ENCODE results near the gene LILRA1. TPM values are rescaled to one million over a fixed set of nuclear protein-coding genes. Genes with fewer than 3 reads are reported as not detected.
"Not testable (repeated sequence)": the region's sequence is repeated elsewhere in the genome, so short reads cannot be mapped to it uniquely, and the experiment has no call there.

Gene LILRA1
- polyA plus RNA-seq, 6 donors from 2014 or later, result 0.35 to 1.4 (median 0.41) TPM; not detected in 1

DNA sequence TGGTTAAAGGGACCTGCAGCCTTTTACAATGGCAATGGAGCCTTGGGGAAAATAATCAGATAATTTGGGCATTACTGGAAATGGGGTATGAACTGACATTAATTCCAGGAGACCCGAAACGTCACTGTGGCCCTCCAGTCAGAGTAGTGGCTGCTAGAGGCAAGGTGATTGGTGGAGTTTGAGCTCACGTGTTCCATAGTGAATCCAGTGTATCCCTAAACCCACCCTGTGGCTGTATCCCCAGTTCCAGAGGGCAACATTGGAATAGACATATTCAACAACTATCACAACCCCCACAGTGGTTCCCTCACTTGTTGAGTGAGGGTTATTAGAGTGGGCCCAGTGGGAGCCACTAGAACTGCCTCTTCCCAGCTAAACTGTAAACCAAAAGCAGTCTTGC is 23.1 kb upstream of the LILRA1 start:
- H3K27ac Mint-ChIP-seq, result peak overlapping the region in 1 of 6 donors; percentile 4
- DNase-seq, result no peak
- H3K27me3 Mint-ChIP-seq, result no peaks in the 10 kb centered on the region
- H3K4me1 Mint-ChIP-seq, result peaks cover 34 to 53% (median 43%) of the 10 kb centered on the region in 3 donors
- ATAC-seq (ENCODE audit: low read depth in 2 of 2), result no peak
- H3K9me3 Mint-ChIP-seq, result no peaks in the 10 kb centered on the region
- H3K4me3 Mint-ChIP-seq, result no peak overlapping the region
- no peaks in the 10 kb centered on the region for H3K36me3 Mint-ChIP-seq

- H3K27me3 Mint-ChIP-seq, H3K9me3 Mint-ChIP-seq, DNase-seq, H3K36me3 Mint-ChIP-seq: not testable (repeated sequence)
- Mint-ChIP-seq H3K27ac (peak overlapping the region in 5 of 6 donors; percentile 52 to 89 (median 70)), H3K4me3 (peak overlapping the region in 7 of 8 donors; percentile 79 to 93 (median 86)), H3K4me1 (peaks cover 37 to 53% (median 43%) of the 10 kb centered on the region in 3 donors)
- peak; percentile 43 to 63 for ATAC-seq (ENCODE audit: low read depth in 2 of 2)
Measured at GRCh38 chr19:54571715-54572615, 21.5 kb upstream of the LILRA1 start.

DNA sequence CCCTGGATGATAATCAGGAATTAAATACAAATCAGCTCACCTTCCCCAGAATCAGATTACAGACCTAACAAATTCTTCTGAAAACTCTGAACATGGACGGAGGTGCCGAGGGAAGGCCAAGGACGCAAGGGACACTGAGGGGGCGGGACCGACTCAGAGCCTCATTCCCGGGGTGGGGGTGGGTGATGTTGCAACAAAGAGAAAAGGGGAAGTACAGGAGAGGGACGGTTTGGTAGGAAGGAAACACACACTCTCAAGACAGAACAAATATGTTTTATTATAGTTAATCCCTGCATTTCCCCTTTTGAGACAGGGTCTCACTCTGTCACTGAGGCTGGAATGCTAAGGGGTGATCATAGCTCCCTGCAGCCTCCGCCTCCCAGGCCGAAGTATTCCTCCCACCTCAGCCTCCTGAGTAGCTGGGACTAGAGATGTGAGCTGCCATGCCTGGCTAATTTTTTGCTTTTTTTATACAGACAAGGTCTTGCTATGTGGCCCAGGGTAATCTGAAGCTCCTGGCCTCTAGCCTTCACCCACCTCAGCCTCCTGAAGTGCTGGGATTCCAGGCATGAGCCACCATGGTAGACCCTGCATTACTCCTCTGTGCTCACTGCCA is 20.6 kb upstream of the LILRA1 start:
- Mint-ChIP-seq H3K4me3 (peak overlapping the region; percentile 45 to 93 (median 84)), H3K36me3 (no peaks in the 10 kb centered on the region), H3K27me3 (peaks cover 0 to 5% (median 0%) of the 10 kb centered on the region in 3 donors), H3K27ac (peak overlapping the region in 5 of 6 donors; percentile 68 to 90 (median 89)), H3K4me1 (peaks cover 33 to 47% (median 37%) of the 10 kb centered on the region in 3 donors), H3K9me3 (no peaks in the 10 kb centered on the region)
- ATAC-seq (ENCODE audit: low read depth in 2 of 2), result peak; percentile 52 to 62
- no peak for DNase-seq

DNA sequence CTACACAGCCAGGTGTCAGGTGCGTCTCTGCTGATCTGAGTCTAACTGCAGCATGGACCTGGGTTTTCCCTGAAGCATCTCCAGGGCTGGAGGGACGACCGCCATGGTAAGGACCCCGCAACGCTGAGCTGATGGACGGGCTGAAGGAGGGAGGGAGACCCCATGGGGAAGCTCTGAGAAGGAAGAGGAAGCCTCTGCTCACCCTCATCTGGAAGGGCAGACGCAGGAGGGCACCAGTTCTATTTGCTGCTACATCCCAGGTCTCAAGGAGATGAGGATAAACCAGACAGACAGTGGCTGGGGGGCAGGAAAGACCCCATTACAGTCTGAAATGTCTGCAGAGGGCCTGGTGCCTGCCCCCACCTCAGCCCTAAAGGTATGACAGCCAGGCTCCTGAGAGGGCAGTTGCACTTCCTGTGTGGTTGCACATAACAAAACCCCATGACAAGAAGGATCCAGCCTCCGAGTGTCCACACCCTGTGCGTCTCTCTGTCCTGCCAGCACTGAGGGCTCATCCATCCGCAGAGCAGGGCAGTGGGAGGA is 20.0 kb upstream of the LILRA1 start, which contains the start of gene LILRA2:
LILRA2 (plus strand) TSS at position 461 of the 543 bp plus-strand sequence. CDS start 89 bp downstream, outside the sequence.
- Mint-ChIP-seq H3K4me1 (peaks cover 31 to 41% (median 32%) of the 10 kb centered on the region in 3 donors), H3K9me3 (peaks cover 0 to 1% (median 0%) of the 10 kb centered on the region in 7 donors), H3K27ac (peak within 1 kb of the TSS; percentile 54 to 90 (median 84)), H3K27me3 (peaks cover 0 to 5% (median 0%) of the 10 kb centered on the region in 3 donors), H3K4me3 (peak within 1 kb of the TSS; percentile 45 to 93 (median 84)), H3K36me3 (no peaks in the 10 kb centered on the region)
- DNase-seq, result no peak
- ATAC-seq (ENCODE audit: low read depth in 2 of 2), result peak; percentile 43 to 45

DNA sequence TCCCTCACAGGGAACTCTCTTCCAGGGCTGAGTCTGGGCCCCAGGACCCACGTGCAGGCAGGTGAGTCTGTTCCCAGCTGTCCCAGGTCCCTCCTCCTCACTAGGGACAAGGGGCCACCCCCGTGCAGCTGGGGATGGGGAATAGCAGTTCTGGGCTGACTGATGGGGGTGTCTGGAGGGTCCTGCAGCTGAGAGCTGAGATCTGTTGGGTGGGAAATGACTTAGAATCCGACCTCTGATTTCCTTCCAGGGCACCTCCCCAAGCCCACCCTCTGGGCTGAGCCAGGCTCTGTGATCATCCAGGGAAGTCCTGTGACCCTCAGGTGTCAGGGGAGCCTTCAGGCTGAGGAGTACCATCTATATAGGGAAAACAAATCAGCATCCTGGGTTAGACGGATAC is 19.4 kb upstream of the LILRA1 start:
- peaks cover 26 to 34% (median 28%) of the 10 kb centered on the region in 3 donors for H3K4me1 Mint-ChIP-seq
- DNase-seq, result no peak
- no peak for ATAC-seq (ENCODE audit: low read depth in 2 of 2)
- peak overlapping the region in 6 of 8 donors; percentile 79 to 93 (median 87) for H3K4me3 Mint-ChIP-seq
- H3K36me3 Mint-ChIP-seq, result no peaks in the 10 kb centered on the region
- H3K27me3 Mint-ChIP-seq, result peaks cover 0 to 5% (median 0%) of the 10 kb centered on the region in 3 donors
- peaks cover 0 to 1% (median 0%) of the 10 kb centered on the region in 7 donors for H3K9me3 Mint-ChIP-seq
- peak overlapping the region in 4 of 6 donors; percentile 54 to 89 (median 73) for H3K27ac Mint-ChIP-seq

DNA sequence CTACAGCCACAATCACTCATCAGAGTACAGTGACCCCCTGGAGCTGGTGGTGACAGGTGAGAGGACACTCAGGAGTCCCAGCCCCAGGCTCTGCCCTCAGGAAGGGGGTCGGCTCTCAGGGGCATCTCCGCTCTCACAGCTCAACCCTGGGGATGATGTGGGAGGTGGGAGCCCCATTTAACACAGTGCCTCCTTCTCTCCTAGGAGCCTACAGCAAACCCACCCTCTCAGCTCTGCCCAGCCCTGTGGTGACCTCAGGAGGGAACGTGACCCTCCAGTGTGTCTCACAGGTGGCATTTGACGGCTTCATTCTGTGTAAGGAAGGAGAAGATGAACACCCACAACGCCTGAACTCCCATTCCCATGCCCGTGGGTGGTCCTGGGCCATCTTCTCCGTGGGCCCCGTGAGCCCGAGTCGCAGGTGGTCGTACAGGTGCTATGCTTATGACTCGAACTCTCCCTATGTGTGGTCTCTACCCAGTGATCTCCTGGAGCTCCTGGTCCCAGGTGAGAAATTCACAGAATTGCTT is 18.8 kb upstream of the LILRA1 start:
- H3K27me3 Mint-ChIP-seq, result peaks cover 0 to 5% (median 0%) of the 10 kb centered on the region in 3 donors
- H3K4me1 Mint-ChIP-seq, result peaks cover 26 to 33% (median 28%) of the 10 kb centered on the region in 3 donors
- H3K27ac Mint-ChIP-seq, result peak overlapping the region in 3 of 6 donors; percentile 54 to 76 (median 63)
- no peak for ATAC-seq (ENCODE audit: low read depth in 2 of 2)
- no peaks in the 10 kb centered on the region for H3K36me3 Mint-ChIP-seq
- H3K9me3 Mint-ChIP-seq, result peaks cover 0 to 3% (median 0%) of the 10 kb centered on the region in 7 donors
- H3K4me3 Mint-ChIP-seq, result peak overlapping the region in 4 of 8 donors; percentile 1 to 88 (median 66)
- no peak for DNase-seq

- Mint-ChIP-seq H3K27ac (peak overlapping the region in 1 of 6 donors; percentile 76), H3K4me3 (peak overlapping the region in 1 of 8 donors; percentile 53), H3K4me1 (peaks cover 26 to 33% (median 28%) of the 10 kb centered on the region in 3 donors)
- not testable (repeated sequence) for H3K36me3 Mint-ChIP-seq; ATAC-seq (ENCODE audit: low read depth in 2 of 2); DNase-seq; H3K27me3 Mint-ChIP-seq; H3K9me3 Mint-ChIP-seq
Measured at GRCh38 chr19:54575205-54575604, 18.2 kb upstream of the LILRA1 start.

DNA sequence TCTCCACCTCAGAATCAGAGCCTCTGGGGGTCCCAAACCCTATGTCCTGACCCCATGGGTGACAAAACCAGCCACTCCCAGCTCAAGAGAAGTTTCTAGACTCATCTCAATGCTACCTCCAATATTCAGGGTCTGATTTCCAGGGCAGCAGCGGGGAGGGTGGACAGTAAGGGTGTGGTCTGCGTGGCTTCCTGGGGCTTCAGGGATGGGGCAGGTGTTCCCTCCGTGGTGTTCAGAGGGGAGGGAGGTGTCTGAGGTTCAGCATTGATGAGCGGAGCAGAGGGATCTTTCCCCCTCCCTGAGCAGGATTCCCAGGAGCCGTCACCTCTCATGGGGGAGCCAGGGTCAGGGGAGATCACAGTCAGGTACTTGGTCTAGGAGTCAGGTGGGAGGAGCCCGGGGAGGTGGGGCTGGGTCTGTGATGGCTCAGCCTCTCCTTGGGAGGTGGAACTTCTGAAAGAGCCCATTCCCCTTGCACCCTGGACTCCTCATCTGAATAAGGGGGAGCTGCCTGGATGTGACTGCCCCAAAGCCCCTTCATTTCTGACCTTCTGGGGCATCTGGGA is 16.9 kb upstream of the LILRA1 start:
- no peak for DNase-seq
- Mint-ChIP-seq H3K4me1 (peaks cover 26 to 33% (median 28%) of the 10 kb centered on the region in 3 donors), H3K9me3 (peaks cover 0 to 5% (median 0%) of the 10 kb centered on the region in 7 donors), H3K36me3 (no peaks in the 10 kb centered on the region), H3K27me3 (peaks cover 0 to 5% (median 0%) of the 10 kb centered on the region in 3 donors), H3K27ac (peak overlapping the region in 2 of 6 donors; percentile 10 to 12), H3K4me3 (no peak overlapping the region)
- no peak for ATAC-seq (ENCODE audit: low read depth in 2 of 2)

DNA sequence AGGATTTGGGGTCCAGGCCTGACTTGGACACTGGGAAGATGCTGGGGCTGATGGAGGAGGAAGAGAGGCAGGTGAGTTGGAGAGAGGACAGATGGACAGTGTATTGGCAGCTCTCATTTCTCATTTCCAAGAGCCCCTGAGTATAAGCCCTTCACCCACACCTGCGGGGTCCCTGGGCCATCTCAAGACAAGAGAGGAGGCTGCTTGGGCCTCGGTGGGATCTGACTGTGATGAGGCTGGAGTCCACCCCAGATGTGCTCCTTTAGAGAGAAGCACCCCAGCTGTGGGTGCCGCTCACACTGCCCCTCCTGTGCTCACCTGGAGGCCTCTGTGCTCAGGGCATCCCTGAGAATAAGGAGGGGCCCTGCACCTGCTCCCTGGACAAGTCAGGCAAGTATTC is 16.1 kb upstream of the LILRA1 start:
- H3K36me3 Mint-ChIP-seq, result no peaks in the 10 kb centered on the region
- peak overlapping the region in 2 of 6 donors; percentile 12 to 81 for H3K27ac Mint-ChIP-seq
- peaks cover 21 to 27% (median 24%) of the 10 kb centered on the region in 3 donors for H3K4me1 Mint-ChIP-seq
- peaks cover 0 to 5% (median 0%) of the 10 kb centered on the region in 7 donors for H3K9me3 Mint-ChIP-seq
- no peak for ATAC-seq (ENCODE audit: low read depth in 2 of 2)
- DNase-seq, result no peak
- H3K27me3 Mint-ChIP-seq, result peaks cover 0 to 5% (median 0%) of the 10 kb centered on the region in 3 donors
- H3K4me3 Mint-ChIP-seq, result no peak overlapping the region

DNA sequence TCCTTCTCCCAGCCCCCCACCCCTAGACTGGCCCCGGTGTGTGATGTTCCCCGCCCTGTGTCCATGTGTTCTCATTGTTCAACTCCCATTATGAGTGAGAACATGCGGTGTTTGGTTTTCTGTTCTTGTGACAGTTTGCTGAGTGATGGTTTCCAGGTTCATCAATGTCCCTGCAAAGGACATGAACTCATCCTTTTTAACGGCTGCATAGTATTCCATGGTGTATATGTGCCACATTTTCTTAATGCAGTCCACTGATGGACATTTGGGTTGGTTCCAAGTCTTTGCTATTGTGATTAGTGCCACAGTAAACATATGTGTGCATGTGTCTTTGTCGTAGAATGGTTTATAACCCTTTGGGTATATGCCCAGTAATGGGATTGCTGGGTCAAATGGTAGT is 15.2 kb upstream of the LILRA1 start:
- not testable (repeated sequence) for H3K27me3 Mint-ChIP-seq; H3K4me3 Mint-ChIP-seq; H3K9me3 Mint-ChIP-seq; H3K36me3 Mint-ChIP-seq; ATAC-seq (ENCODE audit: low read depth in 2 of 2); DNase-seq; H3K27ac Mint-ChIP-seq
- peaks cover 14 to 17% (median 17%) of the 10 kb centered on the region in 3 donors for H3K4me1 Mint-ChIP-seq

DNA sequence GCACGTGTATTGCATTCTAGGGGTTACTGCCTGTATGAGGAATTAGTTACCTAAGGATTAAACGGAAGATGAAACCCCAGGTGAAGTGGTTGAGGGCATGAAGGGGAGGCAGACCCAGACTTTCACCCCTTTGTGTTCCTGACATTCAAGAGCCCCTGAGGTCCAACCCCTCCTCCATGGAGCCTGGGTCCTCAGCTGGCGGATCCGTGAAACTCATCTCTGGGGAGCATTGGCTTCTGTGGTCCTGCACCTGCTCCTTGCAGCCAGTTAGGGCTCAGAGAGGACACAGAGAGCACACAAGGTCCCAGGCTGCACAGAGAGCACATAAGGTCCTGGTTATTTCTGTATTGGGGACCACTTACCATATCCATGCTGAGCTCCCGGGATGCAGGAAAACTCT is 7.0 kb upstream of the LILRA1 start:
- no peak overlapping the region for H3K4me3 Mint-ChIP-seq
- peaks cover 4 to 16% (median 5%) of the 10 kb centered on the region in 3 donors for H3K27me3 Mint-ChIP-seq
- peaks cover 4 to 15% (median 13%) of the 10 kb centered on the region in 3 donors for H3K4me1 Mint-ChIP-seq
- no peak for ATAC-seq (ENCODE audit: low read depth in 2 of 2)
- DNase-seq, result no peak
- peak overlapping the region in 1 of 6 donors; percentile 30 for H3K27ac Mint-ChIP-seq
- peaks cover 8 to 11% of the 10 kb centered on the region in 2 donors for H3K36me3 Mint-ChIP-seq
- H3K9me3 Mint-ChIP-seq, result peaks cover 0 to 13% (median 4%) of the 10 kb centered on the region in 7 donors

DNA sequence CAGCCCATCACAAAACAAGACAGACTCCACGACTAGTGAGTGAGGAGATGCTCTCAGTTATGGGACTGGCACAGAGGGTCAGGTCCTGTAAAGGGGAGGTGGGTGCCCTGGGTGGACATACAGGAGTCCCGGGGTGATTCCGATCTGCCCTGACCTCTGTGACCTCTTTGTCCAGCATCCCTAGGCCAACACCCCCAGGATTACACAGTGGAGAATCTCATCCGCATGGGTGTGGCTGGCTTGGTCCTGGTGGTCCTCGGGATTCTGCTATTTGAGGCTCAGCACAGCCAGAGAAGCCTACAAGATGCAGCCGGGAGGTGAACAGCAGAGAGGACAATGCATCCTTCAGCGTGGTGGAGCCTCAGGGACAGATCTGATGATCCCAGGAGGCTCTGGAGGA is 6.4 kb upstream of the LILRA1 start:
- H3K9me3 Mint-ChIP-seq, result peaks cover 0 to 15% (median 4%) of the 10 kb centered on the region in 7 donors
- no peak for ATAC-seq (ENCODE audit: low read depth in 2 of 2)
- H3K27me3 Mint-ChIP-seq, result peaks cover 5 to 16% (median 8%) of the 10 kb centered on the region in 3 donors
- H3K4me1 Mint-ChIP-seq, result peaks cover 8 to 21% (median 20%) of the 10 kb centered on the region in 3 donors
- H3K27ac Mint-ChIP-seq, result no peak overlapping the region
- DNase-seq, result no peak
- H3K36me3 Mint-ChIP-seq, result peaks cover 8 to 11% of the 10 kb centered on the region in 2 donors
- no peak overlapping the region for H3K4me3 Mint-ChIP-seq

Measured in naive B cell (primary cell).